Kidney (tissue), 14 donors: ENCODE results near the gene BSND. TPM values are rescaled to one million over a fixed set of nuclear protein-coding genes. Genes with fewer than 3 reads are reported as not detected.

Source experiments
- DNase-seq, 5 donors: peaks; one replicate each; pipeline ENCODE4 v3.0.0-alpha.2; 2013 to 2020
- FAIRE-seq: peaks from 2 replicates; lab custom pipeline; 2012; peaks lifted over from hg19 to GRCh38; lab: Jason Lieb, UNC
- H3K27ac ChIP-seq, 2 donors: one replicate each; pipeline ENCODE4 v1.7.0; 2013; ENCODE audit warnings: low read depth in 2 of 2, low read length in 2 of 2, inconsistent platforms in 1 of 2
- H3K27me3 ChIP-seq: one replicate; pipeline ENCODE4 v1.7.1; 2013; ENCODE audit warnings: low read length, inconsistent platforms; ENCODE audit not compliant: control insufficient read depth, insufficient read depth
- H3K36me3 ChIP-seq, 3 donors: one replicate each; pipeline versions ENCODE4 v1.7.0 to v1.7.1; 2013; ENCODE audit warnings: low read length in 3 of 3, control low read depth in 1 of 3, inconsistent platforms in 1 of 3; ENCODE audit not compliant: insufficient read depth in 3 of 3, control insufficient read depth in 2 of 3
- H3K4me1 ChIP-seq, 3 donors: one replicate each; pipeline versions ENCODE4 v1.7.0 to v1.7.1; 2013; ENCODE audit warnings: low read length in 3 of 3, inconsistent platforms in 1 of 3, low read depth in 1 of 3; ENCODE audit not compliant: control insufficient read depth in 2 of 3, insufficient read depth in 2 of 3
- H3K4me3 ChIP-seq, 3 donors: one replicate each; pipeline versions ENCODE4 v1.7.0 to v1.8.1; 2013; ENCODE audit warnings: low read length in 3 of 3, control low read depth in 1 of 3, inconsistent platforms in 1 of 3
- H3K9ac ChIP-seq, 3 donors: one replicate each; pipeline versions ENCODE4 v1.7.0 to v1.7.1; 2013; ENCODE audit warnings: low read length in 3 of 3, control low read depth in 1 of 3, inconsistent platforms in 1 of 3
- H3K9me3 ChIP-seq, 3 donors: one replicate each; pipeline versions ENCODE4 v1.7.0 to v1.7.1; 2013; ENCODE audit warnings: low read length in 3 of 3, control low read depth in 1 of 3, inconsistent platforms in 1 of 3; ENCODE audit not compliant: control insufficient read depth in 2 of 3, insufficient read depth in 1 of 3
- intact Hi-C: fragments of 100-400 bp; cut with DNase I; formaldehyde crosslinking; loops from one replicate; pipeline ENCODE4 v1.11.1; 2022
- polyA plus RNA-seq: library from polyadenylated mRNA; stranded (reverse); fragments of 350-450 nt; fragmentation: Illumina TruSeq; extraction: RNeasy Lipid Tissue Mini Kit (QIAGEN cat#74804); gene quantifications from one replicate; pipeline ENCODE4 v1.2.3, GENCODE V29; 2014; ENCODE audit warnings: low read depth, low replicate concordance; ENCODE audit not compliant: insufficient read depth
- total RNA-seq: library from RNA; stranded (reverse); fragmentation: NEBNext Ultra II Directional; extraction: Animal tissue kit (Norgen Biotek cat#: 25700); gene quantifications from one replicate; pipeline ENCODE4 v1.2.1, GENCODE V29; 2021
- TF ChIP-seq, protein P1 (sequence below): IDR thresholded peaks from 3 replicates; pipeline ENCODE4 v1.5.1; 2012; ENCODE audit warnings: mild to moderate bottlenecking, moderate library complexity, borderline replicate concordance; ENCODE audit not compliant: insufficient read depth; ENCODE audit errors: extremely low read depth
- donor health status: control.
- donor health status: control.
- donor health status: control.
- donor health status: control.
- donor health status: control.
- donor health status: DM: yes; HTN: yes; CAD: no.
- donor health status: Normal renal cell carcinoma (clear cell type).

Gene BSND
- total and polyA plus RNA-seq, 2 donors from 2014 or later, result 1.4 to 22.7 TPM

GRCh38 chr1:54995013-54995760, 3.5 kb upstream of the BSND start:
- DNase-seq (peak in 1 of 5 donors; percentile 51), FAIRE-seq (no peak)
- Histone ChIP-seq H3K4me3 (no peak overlapping the region), H3K36me3 (no peaks in the 10 kb centered on the region), H3K27me3 (peaks cover 11% of the 10 kb centered on the region), H3K9me3 (no peaks in the 10 kb centered on the region), H3K9ac (peak overlapping the region in 1 of 3 donors; percentile 7), H3K27ac (peak overlapping the region; percentile 17 to 57), H3K4me1 (peaks cover 0 to 7% (median 0%) of the 10 kb centered on the region in 3 donors)
- TF ChIP-seq, protein P1, sequence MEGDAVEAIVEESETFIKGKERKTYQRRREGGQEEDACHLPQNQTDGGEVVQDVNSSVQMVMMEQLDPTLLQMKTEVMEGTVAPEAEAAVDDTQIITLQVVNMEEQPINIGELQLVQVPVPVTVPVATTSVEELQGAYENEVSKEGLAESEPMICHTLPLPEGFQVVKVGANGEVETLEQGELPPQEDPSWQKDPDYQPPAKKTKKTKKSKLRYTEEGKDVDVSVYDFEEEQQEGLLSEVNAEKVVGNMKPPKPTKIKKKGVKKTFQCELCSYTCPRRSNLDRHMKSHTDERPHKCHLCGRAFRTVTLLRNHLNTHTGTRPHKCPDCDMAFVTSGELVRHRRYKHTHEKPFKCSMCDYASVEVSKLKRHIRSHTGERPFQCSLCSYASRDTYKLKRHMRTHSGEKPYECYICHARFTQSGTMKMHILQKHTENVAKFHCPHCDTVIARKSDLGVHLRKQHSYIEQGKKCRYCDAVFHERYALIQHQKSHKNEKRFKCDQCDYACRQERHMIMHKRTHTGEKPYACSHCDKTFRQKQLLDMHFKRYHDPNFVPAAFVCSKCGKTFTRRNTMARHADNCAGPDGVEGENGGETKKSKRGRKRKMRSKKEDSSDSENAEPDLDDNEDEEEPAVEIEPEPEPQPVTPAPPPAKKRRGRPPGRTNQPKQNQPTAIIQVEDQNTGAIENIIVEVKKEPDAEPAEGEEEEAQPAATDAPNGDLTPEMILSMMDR, result no peak
- intact Hi-C loops, result no loop called here

GRCh38 chr1:54995835-54996234, 2.9 kb upstream of the BSND start:
- no peak overlapping the region for H3K9ac ChIP-seq
- intact Hi-C loops, result no loop called here
- H3K36me3 ChIP-seq, result no peaks in the 10 kb centered on the region
- H3K9me3 ChIP-seq, result no peaks in the 10 kb centered on the region
- peaks cover 11% of the 10 kb centered on the region for H3K27me3 ChIP-seq
- peak in 2 of 5 donors; percentile 44 to 52 for DNase-seq
- H3K4me3 ChIP-seq, result no peak overlapping the region
- no peak overlapping the region for H3K27ac ChIP-seq
- H3K4me1 ChIP-seq, result peaks cover 0 to 7% (median 0%) of the 10 kb centered on the region in 3 donors
- TF ChIP-seq, protein P1, result no peak
- no peak for FAIRE-seq

DNA sequence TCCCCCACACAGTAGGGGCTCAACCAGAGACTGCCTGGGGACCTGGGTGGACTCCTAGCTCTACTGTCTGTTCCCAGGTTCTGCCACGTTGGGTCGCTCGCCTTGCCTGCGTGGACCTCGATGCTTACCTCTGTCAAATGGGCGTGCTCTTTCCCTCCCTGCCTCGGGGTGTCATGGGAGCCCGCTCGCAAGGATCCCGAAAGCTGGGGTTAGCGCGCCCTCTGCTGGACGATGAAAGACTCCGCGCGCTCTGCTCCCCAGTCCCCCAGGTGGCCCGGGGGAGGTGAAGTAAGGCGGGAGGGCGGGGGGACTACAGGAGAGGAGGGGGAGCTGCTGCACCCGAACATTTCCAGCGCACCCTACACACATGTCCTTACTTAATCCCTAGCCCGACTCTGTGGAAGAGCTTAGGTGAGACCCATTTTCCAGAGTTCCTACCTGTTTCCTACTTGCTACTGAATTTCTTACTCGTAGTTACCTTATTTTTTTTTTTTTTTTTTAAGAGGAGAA, 2.3 kb upstream of the BSND start:
- Histone ChIP-seq H3K9me3 (no peaks in the 10 kb centered on the region), H3K9ac (no peak overlapping the region), H3K36me3 (no peaks in the 10 kb centered on the region), H3K27me3 (peaks cover 11% of the 10 kb centered on the region), H3K27ac (no peak overlapping the region), H3K4me3 (no peak overlapping the region), H3K4me1 (peaks cover 0 to 7% (median 0%) of the 10 kb centered on the region in 3 donors)
- intact Hi-C loops, result no loop called here
- TF ChIP-seq, protein P1, result peak; percentile 74
- FAIRE-seq (no peak), DNase-seq (peak; percentile 72 to 91 (median 79))
